Activated naive CD4-positive, alpha-beta T cell (primary cell): ENCODE data around the gene ADAM19.

Experiments
- DNase-seq, 4 experiments: peaks; one replicate each; lab custom pipeline; 2025; lab: John Stamatoyannopoulos, UW

ADAM19 gene

DNA sequence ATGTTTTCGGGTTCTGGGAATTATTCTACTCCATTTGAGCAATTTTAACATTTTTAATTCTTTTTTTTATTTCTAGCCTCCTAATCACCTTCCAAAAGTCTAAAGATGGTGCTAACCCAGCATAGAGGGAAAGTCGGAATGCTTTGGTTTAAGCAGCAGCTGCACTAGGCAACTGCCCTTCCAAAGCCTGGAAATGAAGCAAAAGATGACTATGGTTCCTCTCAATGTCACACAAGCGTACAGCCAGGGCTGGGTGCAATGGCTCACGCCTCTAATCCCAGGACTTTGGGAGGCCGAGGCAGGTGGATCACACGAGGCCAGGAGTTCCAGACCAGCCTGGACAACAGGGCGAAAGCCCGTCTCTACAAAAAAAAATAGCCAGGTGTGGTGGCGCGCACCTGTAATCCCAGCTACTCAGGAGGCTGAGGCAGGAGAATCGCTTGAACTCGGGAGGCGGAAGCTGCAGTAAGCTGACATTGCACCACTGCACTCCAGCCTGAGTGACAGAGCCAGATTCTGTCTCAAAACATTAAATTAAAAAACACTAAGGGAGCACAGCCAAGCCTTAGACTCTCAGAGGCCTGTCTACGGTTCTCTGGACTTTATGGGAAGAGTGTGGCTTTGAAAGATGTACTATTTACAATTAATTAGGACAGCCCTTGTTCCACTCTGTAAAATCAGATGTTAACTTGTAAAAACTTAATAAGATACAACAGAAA, 33.1 kb downstream of the ADAM19 start:
- no peak for DNase-seq

DNA sequence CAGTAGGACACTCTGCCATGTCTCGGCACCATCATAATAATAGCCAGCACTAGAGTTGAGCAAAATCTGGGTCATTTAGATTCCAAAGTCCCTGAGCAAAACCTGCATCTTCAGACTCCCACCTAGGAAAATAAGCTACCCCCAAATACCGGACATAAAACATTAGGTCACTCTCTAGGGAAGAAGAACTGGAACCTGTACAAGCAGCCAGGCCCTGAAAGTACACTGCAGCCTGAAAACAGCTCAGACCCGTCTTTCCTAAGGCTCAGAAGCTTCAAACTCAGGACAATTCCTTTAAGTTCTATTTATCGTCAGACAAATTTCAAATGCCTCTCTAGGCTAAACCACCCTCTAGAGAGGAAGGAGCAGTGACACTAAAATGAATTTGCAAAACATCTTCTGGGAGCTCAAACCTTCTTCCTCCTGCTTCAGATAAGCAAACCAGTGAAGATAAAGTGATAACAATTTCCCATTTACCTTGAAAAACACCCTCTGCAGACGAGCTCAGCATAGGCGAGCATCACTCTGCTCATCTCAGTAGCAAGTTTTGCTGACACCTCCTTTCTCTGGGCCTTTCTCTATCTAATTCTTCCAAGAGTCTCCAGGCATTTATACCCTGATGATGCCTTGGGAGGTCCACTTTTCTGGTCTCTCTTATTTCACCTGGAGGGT, 34.0 kb downstream of the ADAM19 start:
- no peak for DNase-seq

DNA sequence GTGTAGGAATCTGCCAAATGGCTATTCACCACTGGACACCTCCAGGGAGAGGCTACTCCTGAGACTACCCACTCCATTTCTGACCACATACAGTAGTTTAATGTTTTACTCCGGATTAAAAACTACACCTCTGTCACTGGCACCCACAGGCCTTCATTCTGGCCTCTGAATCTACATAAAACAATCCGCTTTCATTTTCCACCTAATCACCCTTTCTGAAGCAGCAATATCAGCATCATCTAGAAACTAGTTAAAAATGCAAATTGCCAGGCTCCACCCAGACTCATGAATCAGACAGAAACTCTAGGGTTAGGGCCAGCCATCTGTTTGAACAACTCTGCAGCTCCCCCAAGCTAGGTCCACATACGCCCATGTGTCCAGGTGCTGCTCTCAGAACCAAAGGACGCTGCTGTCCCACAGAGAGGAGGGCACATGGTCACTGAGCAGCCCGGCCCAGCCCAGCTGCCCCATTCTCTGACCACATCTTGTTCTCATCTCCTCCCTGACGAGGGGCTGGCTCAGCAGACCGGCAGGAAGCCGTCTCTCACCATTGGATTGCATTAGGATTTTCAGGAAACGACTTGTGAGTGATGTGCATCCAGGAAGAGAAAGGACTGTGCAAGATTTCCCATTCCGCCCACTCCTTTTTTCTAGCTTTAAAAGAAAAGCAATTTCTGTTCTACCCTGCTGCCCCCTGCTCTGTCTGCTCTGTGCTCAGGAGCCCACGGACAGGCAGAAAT, 34.7 kb downstream of the ADAM19 start:
- no peak for DNase-seq

DNA sequence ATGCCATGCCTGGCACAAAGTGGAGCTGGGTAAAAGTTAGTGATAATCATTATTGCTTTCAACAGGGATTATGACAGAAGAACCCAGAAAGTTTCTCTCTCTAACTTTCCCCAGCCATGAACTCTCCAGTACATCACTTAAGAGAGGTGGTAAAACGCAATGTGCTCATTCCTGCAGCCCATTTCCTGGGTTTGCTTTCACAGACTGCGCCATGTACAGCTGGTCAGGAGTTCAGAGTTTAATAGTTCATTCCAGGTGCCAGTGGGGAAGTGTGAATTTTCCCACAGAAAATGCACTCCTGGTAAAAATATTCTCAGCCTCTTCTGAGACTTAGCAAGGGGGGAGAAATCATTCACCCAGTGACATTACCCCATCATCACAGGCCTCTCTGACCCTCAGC, 35.5 kb downstream of the ADAM19 start:
- DNase-seq: no peak

DNA sequence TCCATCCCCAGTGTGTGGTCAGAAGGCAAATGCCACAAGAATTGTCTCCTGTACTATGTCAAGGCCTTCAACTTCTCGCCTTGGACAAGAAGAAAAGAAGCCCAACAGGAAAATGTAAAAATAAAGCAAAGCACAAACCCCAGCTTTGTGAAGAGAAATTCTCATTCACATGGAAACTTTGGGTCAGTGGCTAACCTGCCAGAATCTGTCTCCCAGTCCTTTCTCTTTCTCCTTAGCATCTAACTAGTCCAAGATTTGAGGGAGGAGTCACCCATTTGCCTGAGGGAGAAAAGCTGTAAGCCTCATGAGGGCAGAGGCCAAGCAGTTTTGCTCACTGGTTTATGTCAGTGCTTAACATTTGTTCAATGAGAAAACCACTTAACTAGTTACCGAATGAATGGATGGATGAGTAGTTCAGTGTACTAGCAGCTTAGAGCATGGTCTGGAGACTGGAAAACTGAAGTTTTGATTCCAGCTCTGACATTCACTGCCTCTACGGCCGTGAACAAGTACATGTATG, 36.0 kb downstream of the ADAM19 start:
- DNase-seq: no peak

DNA sequence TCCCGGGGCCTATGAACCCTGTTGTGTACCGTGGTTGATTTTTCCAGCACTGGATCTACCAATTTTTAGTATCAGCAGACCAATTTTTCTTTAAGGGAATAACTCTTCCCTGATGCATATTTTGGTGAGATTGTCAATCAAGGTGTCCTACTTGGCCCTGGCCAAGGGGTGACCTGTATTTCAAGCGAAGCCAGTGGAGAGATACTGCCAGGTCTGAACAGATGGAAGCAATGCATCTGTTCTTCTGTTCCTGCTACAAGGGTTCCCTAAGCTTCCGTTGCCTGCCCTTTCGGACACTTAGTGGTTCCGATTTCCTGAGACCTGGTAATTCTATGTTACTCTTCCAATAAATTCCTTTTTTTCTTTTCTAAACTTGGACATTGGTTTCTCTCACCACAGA, 37.3 kb downstream of the ADAM19 start:
- DNase-seq: no peak

DNA sequence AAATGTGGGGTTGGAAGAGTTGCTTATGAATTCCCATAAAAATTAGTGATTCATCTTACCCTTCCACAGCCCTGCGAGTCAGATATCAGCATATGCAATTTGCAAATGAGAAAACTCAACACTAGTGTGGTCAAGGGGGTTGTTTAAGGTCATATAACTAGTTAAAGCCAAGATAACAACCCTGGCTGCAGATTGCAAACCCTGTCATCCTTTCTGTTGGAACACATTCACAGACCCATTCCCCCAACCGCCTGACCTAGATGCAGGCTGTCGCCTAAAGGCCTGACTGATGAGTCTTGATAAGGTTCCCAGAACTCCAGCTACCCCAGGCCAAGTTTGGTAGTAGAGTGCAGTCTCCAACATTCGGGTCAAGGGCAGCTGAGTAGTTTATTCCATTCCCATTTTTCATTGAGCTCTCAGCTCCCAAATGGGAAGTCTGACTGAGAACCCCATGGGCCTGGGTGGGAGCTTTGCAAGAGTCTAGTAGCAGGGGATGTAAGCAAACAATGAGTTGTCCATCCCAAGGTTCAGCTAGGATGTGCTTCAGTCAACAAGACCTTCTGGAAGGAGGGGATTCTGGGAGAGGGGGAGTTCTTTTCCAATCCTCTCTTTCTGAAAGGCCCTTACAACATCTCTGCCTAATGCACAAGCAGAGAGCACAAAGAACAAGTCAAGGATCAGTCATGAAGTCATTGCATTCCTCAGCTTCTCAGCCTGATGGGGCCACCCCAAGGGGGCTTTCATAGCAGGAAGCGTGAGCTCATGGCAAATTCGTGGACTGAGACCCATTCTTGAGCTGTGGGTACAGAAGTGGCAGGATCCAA, 40.3 kb downstream of the ADAM19 start:
- no peak for DNase-seq

DNA sequence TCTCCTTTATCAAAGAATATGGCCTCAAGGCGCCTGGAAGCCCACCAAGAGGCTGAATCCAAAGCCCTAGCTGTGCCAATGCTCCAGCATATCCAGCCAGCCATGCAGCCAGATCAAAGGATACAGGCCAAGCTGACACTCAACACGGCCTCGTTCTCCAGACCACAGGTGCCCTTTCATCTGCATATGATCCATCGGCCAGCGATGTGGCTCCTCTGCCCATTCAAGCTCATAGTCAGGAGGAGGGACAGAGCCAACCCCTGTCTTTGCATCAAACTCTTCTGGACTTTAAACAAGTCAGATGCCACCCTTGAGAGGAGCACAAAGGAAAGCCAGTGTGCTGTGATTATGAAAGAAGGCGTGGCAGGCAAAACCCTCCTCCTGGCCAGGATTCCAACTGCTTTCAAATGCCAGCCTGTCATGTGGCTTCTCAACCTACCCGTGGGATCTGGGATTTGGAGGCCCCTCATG, 42.5 kb downstream of the ADAM19 start:
- DNase-seq: no peak

DNA sequence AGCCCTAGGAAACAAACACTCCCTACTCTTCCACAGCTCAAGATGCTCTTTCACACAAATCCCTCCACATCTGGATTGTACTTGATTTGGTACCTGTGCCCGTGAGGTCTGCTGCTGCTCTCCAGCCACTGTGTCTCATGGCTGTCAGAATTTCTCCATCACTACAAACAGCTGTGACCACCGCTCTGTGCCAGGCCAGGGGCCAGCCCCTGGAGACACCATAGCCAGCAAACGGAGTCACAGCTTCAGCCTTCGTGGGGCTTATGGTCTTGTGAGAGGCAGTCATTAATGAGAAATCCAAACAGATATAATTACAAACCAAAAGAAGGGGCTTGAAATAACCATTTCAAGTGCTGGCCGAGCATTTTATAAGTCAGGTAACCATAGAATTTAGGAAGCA, 43.6 kb downstream of the ADAM19 start:
- no peak for DNase-seq

DNA sequence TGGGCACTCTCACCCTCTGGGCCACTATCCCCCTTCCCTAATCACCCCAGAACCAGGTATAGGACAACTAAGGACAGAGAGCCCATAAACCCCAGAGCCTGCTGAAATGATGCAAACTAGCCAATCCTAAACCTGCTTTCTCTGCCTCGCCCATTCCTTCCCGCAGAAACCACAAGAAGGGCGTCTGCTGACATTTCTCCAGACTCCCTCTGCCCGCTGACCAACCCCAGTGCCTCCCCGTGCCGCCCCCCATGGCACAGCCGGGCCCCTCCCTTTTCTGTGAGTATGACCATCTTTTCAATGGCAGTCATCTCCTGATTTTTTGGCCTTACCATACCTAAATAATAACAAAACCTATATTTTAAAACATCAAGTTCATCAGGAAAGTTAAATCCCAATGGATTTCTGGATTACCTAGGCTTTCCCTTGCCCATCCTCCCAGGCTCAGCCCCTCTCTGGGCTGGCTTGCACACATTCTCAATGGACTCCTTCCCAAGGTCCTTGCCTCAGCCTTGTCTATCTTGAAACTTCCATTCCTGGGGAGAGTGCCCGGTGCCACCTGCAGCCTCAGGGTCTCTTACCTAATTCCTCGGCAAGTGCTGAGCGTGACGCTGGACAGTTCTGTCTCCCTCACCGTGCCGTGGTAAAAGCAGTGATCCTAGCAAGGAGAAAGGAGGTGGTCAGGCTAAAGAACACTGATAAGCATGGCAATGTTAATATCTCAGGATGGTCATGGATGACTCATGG, 45.2 kb downstream of the ADAM19 start:
- no peak for DNase-seq

DNA sequence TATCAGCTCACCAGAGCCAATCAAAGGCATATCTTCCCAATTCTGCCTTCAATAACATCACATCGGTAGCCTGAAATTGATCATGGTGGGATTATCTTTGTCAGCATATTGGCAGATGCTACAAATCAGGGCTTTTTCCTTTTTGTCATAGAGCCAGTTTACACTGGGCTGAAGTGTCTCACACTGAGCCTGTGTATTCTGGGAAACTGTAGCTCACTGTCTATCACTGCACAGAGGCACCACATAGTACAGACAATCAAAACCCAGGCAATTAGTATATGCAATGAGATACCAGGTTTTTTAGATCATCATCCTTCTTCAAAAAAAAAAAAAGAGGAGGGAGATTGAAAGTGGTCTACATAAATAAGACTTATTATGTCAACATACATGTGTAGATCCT, 46.6 kb downstream of the ADAM19 start:
- no peak for DNase-seq

DNA sequence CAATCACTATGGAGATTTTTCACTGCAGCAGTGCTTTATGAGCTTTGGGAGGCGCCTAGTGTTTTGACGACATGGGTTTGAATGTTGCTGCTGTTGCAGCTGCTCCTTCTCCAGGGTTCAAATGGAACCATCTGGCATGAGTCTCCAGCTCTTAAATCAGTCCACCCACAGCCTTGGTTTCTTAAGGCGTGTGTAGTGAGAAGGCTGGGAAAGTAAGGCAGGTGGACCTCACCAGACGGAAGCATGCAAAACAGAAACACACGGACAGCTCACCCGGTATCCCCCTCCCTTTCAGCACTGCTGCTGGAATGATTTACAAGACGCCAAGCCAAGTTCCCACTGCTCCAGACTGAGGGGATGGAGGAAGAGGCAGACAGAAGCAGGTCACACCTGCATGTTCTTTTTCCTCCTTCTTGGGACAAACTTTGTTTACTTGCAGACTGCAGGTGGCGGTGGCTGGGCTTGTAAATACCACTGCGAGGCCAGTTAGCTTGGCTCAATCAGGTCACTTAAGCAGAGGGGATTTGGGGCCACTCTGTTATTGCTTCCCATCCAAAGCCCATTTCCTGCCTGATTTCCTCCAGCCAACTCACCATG, 47.4 kb downstream of the ADAM19 start:
- DNase-seq: no peak

DNA sequence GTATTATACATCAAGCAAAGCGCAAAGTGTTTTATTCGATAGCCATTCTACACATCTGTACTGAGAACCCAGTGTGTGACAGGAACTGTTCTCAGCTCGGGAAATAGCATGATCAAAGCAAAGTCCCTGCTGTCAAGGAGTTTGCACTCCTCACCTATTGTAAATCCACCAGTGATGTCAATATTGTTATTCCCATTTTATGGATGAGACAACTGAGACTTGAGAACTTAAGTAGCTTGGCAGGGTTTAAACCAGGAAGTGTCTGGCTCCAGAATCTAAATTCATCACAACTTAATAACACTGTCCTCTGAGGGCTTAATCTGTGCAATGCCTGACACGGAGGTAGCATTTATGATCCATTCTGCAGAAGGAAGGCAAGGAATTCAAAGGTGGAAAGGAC, 50.7 kb downstream of the ADAM19 start:
- DNase-seq: no peak

DNA sequence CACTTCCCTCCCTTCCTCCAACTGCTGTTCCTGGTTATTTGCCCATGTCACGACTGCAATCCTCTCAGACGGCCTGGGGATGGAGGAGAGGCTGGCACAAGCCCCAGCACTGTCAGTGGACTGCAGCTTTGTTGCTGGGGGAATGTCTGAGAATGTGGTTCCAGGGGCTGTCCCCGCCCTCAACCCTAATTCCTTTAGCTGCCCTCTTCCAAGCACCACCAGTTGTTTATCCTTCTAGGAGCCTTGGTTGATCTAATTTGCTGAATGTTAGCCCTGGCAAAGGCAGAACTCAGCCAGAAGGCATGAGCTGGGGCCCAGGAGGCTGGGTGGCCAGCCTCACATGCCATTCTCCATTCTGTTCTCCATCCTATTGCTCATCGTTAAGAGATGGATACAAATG, 51.6 kb downstream of the ADAM19 start:
- DNase-seq: no peak

DNA sequence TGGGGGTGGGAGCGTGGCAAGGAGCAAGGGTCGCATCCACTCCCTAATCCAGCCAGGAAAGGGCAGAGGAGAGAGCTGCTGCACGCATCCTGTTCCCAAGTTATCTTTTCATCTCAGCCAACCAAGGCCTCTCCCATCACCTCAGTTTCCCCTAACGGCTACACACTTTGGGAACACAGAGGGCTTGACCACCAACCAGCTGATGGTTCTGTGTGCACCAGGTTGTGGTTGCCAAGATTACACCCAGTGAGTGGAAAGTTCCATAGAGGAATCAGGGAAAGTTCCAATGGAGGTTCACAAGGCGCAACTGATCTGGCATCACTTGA, 53.9 kb downstream of the ADAM19 start:
- no peak for DNase-seq

DNA sequence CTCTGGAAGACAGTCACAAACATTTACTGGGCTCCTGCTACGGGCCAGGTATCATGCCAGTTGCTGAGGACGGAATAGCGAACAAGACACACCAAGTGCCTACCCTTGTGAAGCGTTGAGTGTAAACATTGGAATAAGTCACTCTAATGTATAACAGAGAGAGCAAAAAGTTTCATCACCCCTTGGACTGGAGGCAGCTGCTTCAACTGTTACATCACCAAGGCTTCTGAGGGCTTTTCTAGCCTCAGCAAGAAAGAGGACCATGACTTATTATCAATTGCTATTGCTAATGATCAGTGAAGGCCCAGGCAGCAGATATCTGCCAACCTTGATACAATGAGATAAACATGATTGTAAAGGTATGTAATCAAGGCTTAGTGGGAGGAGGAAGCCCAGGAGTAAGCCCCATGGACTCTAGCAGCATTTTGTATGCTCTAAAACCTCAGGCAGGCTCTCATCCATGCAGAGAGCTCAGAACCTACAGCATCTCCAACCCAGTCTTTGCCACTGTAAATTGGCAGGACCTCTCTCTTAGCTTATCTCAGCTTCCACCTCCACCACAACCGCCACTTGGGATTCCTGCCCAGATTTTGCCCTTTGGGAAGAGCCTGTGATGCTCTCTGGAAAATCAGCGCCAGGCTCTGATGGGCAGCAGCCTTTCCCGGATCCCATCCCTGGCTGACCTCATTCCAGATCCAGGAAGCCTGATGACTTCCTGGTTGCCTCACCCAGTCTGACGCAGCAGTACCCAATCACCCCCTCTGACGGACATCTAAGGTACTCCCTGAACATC, 54.5 kb downstream of the ADAM19 start:
- DNase-seq: no peak

DNA sequence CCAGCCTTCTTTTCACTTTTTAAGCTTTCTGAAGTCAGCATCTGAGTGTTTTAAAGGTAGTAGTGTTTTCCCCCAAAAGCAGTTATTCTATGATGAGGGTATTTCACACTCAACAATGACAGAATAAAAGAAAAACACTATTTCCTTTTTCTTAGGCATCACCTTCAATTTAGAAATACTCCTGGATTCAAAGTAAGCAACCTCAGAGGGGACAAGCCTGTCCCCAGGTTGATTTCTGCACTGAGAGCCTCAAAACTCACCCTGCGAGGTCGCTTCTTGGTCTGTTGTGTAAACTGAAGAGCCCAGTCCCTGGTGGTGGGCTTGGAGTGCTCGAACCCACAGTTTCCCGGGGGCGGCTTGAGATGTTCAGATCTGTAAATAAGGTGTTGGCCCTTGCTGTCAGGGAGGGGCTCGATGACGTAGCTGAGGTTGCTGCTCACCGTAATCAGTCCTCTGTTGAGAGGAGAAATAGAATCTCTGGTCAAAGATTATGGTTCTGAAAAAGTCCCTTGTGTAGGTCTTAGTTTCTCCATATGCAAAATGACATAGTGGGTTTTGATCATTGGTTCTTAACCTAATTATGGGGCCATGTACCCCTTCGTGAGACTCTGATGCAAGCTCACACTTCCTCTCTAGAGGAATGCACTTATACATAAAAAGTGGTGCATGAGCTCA, 55.9 kb downstream of the ADAM19 start:
- DNase-seq: no peak

DNA sequence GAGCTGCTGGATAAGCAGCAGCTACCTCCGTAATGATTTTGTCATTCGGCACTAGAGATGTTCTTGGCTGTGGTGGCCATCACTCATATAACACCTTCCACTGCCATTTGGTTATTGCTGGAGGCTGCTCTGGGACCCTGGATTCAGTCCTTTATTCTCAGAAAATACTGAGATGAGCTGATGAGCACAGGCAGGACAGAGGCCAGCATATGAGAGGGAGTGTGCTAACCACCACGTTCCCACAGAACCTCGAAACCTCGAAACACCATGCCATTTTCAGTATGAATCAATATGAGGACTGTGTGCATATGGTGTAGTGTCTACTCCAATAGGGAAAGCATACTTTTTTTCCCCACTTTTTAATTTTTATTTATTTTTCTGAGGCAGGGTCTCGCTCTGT, 56.6 kb downstream of the ADAM19 start:
- DNase-seq: no peak

DNA sequence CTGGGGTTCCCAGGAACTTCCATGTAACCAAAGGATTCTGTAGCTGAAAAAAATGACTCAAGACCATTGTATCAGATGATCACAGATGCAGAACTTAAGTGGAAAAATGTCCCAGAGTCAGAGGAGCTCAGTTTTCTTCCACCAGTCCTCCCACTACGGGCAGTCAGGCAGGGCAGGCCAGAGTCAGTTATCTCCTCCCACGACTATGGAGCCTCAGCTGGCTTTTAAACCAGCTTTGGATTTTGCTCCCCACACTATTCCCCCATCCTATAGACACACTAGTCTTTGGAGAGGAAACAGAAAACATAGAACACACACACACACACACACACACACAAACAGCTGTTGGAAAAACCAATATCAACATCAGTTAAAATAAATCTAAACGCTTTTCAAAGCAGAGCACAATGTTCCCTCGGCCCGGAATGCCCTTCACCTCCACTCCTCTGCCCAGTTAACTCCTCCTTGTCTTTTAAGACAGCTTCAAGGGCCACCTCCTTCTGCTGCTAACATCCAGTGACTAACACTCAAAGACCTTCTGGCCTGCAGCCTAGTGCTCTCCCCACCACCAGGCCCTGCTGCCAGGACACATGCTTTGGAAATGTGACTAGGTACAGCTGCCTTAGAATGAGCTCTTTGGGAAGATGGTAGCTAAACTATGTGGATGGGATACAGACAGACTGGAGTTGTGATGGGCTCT, 58.8 kb downstream of the ADAM19 start:
- DNase-seq: no peak
